Measurements from ENCODE around the gene RND2. TPM values are rescaled to one million over a fixed set of nuclear protein-coding genes. Genes with fewer than 3 reads are reported as not detected.

The RND2 gene
- total and polyA plus RNA-seq, 9 of the 15 experiments (the other 6 are each of a cell fraction or from before 2014, with no cell fraction given), result 0.15 to 1.9 (median 0.98) TPM

DNA sequence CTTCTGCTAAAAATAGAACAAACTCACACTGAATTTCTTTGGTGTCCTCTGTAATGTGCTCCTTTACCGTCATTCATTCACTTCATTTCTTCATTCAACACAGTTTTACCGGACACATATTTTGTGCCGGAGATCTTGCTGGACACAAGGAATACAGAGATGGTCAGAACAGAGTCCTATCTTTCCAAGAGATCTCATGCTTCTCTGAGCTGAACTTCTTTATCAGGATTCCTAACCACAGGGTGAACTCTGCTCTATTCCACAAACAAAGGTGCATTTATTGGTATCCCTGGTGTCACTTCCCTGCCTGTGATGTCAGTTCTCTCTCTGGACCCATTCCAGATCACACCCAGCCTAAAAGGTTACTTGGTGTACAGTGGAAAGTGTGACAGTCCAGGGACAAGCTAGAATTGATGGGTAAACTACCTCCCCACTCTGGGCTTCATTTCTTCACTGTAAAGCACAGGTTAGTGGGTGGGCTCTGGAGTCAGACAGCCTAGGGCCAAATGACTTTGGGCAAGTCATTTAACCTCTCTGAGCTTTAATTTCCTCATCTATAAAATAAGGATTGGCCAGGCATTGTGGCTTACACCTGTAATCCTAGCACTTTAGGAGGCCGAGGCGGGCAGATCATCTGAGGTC lies 14.2 kb upstream of the RND2 start:
- Histone ChIP-seq H3K4me1 (replicated peaks in 1 of 2; ENCODE audit: control insufficient read depth in 2 of 2, insufficient read depth in 2 of 2, low read length in 2 of 2) (peaks cover 22 to 31% of the 10 kb centered on the region in 2 experiments), H3K4me3 (no peak overlapping the region), H3K79me2 (ENCODE audit: control insufficient read depth, insufficient read depth, low read length) (no peaks in the 10 kb centered on the region; the same call in 2 of the 3 replicates), H3K9ac (ENCODE audit: insufficient read depth in 1 of 2, low read depth in 2 of 2, low read length in 2 of 2) (peak overlapping the region; percentile 10 to 62; a peak in 1 of 4 replicates), H3K27ac (ENCODE audit: extremely low read depth, low read depth, low read length) (0 out of 3 replicates have a peak overlapping the region, but pooled peaks have one; percentile 2), H3K4me2 (ENCODE audit: insufficient read depth, low read length) (peak overlapping the region; percentile 45; the same call in 1 of the 2 replicates), H2AFZ (ENCODE audit: low read depth, low read length) (peak overlapping the region; percentile 33; the same call in 1 of the 2 replicates), H3K9me1 (ENCODE audit: control insufficient read depth, insufficient read depth, low read length) (no peaks in the 10 kb centered on the region), H3K36me3 (ENCODE audit: control insufficient read depth, insufficient read depth, low read length) (peaks cover 28% of the 10 kb centered on the region; the same call in 1 of the 3 replicates), H3K27me3 (ENCODE audit: control insufficient read depth in 2 of 2, insufficient read depth in 2 of 2, low read length in 2 of 2) (no peaks in the 10 kb centered on the region), H4K20me1 (replicated peaks; ENCODE audit: control insufficient read depth, insufficient read depth, low read length) (no peaks in the 10 kb centered on the region; the same call in 1 of the 2 replicates), H3K9me3 (replicated peaks; ENCODE audit: control insufficient read depth, insufficient read depth, low read depth, low read length) (no peaks in the 10 kb centered on the region; the same call in 1 of the 2 replicates)
- no peak for ATAC-seq
- 38% methylated on average over 5 of the region's 5 CpGs for WGBS (ENCODE audit: insufficient coverage, low coverage, missing lambda C conversion rate)
- CTCF ChIA-PET (ENCODE audit: low intra/inter-chr PET ratio), result no interaction called here
- in situ Hi-C loops (cut with MboI) (loop anchor here (10.0 kb wide), 1 partner anchor 304 kb away; no protein-coding TSS in a partner anchor), intact Hi-C loops (cut with micrococcal nuclease) (no loop called here)
- DNase-seq (ENCODE audit: extremely low read depth in 1 of 4, low spot score in 3 of 4), result peak in 3 of 4 experiments; percentile 38 to 58 (median 41)
- POLR2A ChIA-PET, result interaction anchor here (0.6 to 4.0 kb wide), 8 partner anchors 8 to 122 kb away, joined by 3 to 31 read pairs (median 6); partner anchors contain the start of genes RPL27 and VAT1
- peak; percentile 77 for FAIRE-seq
- no TSS peak for BruUV-seq (replicated peaks)
- no peak for TF ChIP-seq NR2C2 (CRISPR knock-in tag; IDR thresholded peaks at IDR 0.05)
- TF ChIP-seq NR2C2 (tag; IDR thresholded peaks at IDR 0.05), result peak; percentile 59; the same call in 1 of the 2 replicates
- no peak for TF ChIP-seq SUPT5H (IDR thresholded peaks at IDR 0.05)
- TF ChIP-seq C11orf30 (IDR thresholded peaks at IDR 0.05; ENCODE audit: low read depth), result no peak
- TF ChIP-seq SOX6 (IDR thresholded peaks at IDR 0.05), result peak; percentile 55; the same call in 1 of the 2 replicates
- TF ChIP-seq SPI1 (IDR thresholded peaks at IDR 0.05; ENCODE audit: borderline replicate concordance, low read depth, low read length), result peak; percentile 26; the same call in 1 of the 2 replicates
- peak; percentile 23; the same call in 1 of the 2 replicates for TF ChIP-seq DPF2 (IDR thresholded peaks at IDR 0.05)
- no peak for TF ChIP-seq ZNF589 (CRISPR knock-in tag; IDR thresholded peaks at IDR 0.05; ENCODE audit: low read depth)
- TF ChIP-seq HDAC3 (IDR thresholded peaks at IDR 0.05; ENCODE audit: borderline replicate concordance, partially characterized antibody), result no peak
- TF ChIP-seq CTBP1 (IDR thresholded peaks at IDR 0.05; ENCODE audit: borderline replicate concordance), result peak; percentile 67; the same call in 1 of the 2 replicates
- TF ChIP-seq FOXK1 (CRISPR knock-in tag; IDR thresholded peaks at IDR 0.05; ENCODE audit: borderline replicate concordance), result no peak
- no peak for TF ChIP-seq CHD4 (IDR thresholded peaks at IDR 0.05; ENCODE audit: insufficient read depth, insufficient replicate concordance, low read depth, low read length, poor library complexity, severe bottlenecking)
- TF ChIP-seq RCOR1 (IDR thresholded peaks at IDR 0.05; ENCODE audit: borderline replicate concordance in 1 of 2, low read depth in 2 of 2, low read length in 2 of 2), result peak in 1 of 2 experiments; percentile 16; a peak in 1 of 4 replicates
- TF ChIP-seq ZNF184 (CRISPR knock-in tag; IDR thresholded peaks at IDR 0.05), result no peak
- no peak for TF ChIP-seq ZNF57 (CRISPR knock-in tag; IDR thresholded peaks at IDR 0.05)
- no peak for TF ChIP-seq RUNX1 (IDR thresholded peaks at IDR 0.05; ENCODE audit: low read depth)
- no peak for TF ChIP-seq SMARCE1 (IDR thresholded peaks at IDR 0.05)
- TF ChIP-seq PYGO2 (tag; IDR thresholded peaks at IDR 0.05), result no peak
- TF ChIP-seq CBX1 (IDR thresholded peaks at IDR 0.05; ENCODE audit: low read depth), result no peak
- TF ChIP-seq ZBTB7A (IDR thresholded peaks at IDR 0.05; ENCODE audit: borderline replicate concordance, control insufficient read depth, low read depth, low read length), result no peak
- no peak for TF ChIP-seq ZNF217 (CRISPR knock-in tag; IDR thresholded peaks at IDR 0.05)
- TF ChIP-seq, protein P1, sequence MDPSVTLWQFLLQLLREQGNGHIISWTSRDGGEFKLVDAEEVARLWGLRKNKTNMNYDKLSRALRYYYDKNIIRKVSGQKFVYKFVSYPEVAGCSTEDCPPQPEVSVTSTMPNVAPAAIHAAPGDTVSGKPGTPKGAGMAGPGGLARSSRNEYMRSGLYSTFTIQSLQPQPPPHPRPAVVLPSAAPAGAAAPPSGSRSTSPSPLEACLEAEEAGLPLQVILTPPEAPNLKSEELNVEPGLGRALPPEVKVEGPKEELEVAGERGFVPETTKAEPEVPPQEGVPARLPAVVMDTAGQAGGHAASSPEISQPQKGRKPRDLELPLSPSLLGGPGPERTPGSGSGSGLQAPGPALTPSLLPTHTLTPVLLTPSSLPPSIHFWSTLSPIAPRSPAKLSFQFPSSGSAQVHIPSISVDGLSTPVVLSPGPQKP (CRISPR knock-in tag; IDR thresholded peaks at IDR 0.05), result no peak
- TF ChIP-seq NFIC (IDR thresholded peaks at IDR 0.05), result peak; percentile 50
- no peak for TF ChIP-seq NCOA1 (IDR thresholded peaks at IDR 0.05; ENCODE audit: low read depth)
- 0 out of 2 replicates have a peak, but pooled peaks have one; percentile 56 for TF ChIP-seq MEF2D (tag; conservative IDR thresholded peaks at IDR 0.05; ENCODE audit: low read depth)

All from K562 (cell line).